Subcutaneous abdominal adipose tissue (tissue), 5 donors: ENCODE data around the gene ANKRD50.

Experiments used
- H3K27ac ChIP-seq: one replicate; pipeline ENCODE4 v1.7.0; 2013; ENCODE audit warnings: low read depth, mild to moderate bottlenecking, inconsistent platforms, low read length, moderate library complexity
- H3K27me3 ChIP-seq, 5 donors: one replicate each; pipeline ENCODE4 v1.7.0; 2013; ENCODE audit warnings: low read length in 5 of 5, inconsistent platforms in 1 of 5; ENCODE audit not compliant: control insufficient read depth in 5 of 5, insufficient read depth in 4 of 5
- H3K36me3 ChIP-seq, 5 donors: one replicate each; pipeline ENCODE4 v1.7.0; 2013; ENCODE audit warnings: low read length in 5 of 5; ENCODE audit not compliant: control insufficient read depth in 5 of 5, insufficient read depth in 5 of 5
- H3K4me1 ChIP-seq, 5 donors: one replicate each; pipeline ENCODE4 v1.7.0; 2013; ENCODE audit warnings: low read length in 5 of 5, mild to moderate bottlenecking in 3 of 5, moderate library complexity in 1 of 5; ENCODE audit not compliant: control insufficient read depth in 5 of 5, insufficient read depth in 5 of 5
- H3K4me3 ChIP-seq, 5 donors: one replicate each; pipeline ENCODE4 v1.7.0; 2013; ENCODE audit warnings: low read length in 5 of 5, low read depth in 1 of 5
- H3K9ac ChIP-seq, 5 donors: one replicate each; pipeline ENCODE4 v1.7.0; 2013; ENCODE audit warnings: low read length in 5 of 5, mild to moderate bottlenecking in 4 of 5, moderate library complexity in 3 of 5
- H3K9me3 ChIP-seq, 5 donors: one replicate each; pipeline ENCODE4 v1.7.0; 2013; ENCODE audit warnings: low read length in 5 of 5; ENCODE audit not compliant: control insufficient read depth in 5 of 5
- donor health status: healthy.
- donor health status: healthy.
- donor health status: healthy.
- donor health status: healthy.
- donor health status: healthy.

Gene ANKRD50

GRCh38 chr4:124641715-124642381 is 70.7 kb downstream of the ANKRD50 start:
- Histone ChIP-seq H3K36me3 (peaks cover 0 to 3% (median 0%) of the 10 kb centered on the region in 5 donors), H3K27me3 (no peaks in the 10 kb centered on the region), H3K27ac (no peak overlapping the region), H3K4me3 (no peak overlapping the region), H3K9me3 (no peaks in the 10 kb centered on the region), H3K9ac (no peak overlapping the region), H3K4me1 (no peaks in the 10 kb centered on the region)

DNA sequence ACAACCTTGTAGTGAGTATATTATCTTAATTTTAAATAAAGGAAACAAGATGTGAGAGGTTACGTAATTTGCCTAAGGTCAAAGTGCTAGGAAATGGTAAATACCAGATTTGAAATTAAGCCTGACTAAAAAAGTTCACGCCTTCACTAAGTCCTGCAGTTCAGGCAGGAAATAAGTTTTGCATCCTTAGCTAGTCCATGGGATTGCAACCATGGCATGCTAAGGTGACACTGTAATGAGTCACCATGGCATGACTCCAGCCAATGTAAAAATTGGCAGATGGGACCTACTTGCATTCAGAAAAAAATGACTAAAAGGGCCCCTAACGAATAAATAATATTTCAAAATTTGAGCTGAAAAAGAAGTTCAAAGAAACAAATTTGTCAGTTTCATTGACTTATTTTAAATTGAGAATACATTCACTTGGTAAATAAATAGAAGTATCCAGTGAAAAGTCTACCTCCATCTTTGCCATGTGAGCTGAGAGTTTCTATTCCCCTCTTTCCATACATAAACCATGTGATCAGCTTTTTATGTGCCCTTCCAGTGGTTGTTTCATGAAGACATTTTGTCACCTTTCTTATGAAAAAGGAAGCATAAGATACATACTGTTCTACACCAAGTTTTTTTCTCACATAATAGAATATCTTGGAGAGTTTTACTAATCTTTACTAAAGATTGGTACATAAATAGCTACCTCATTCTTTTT is 72.4 kb downstream of the ANKRD50 start:
- peaks cover 0 to 3% (median 0%) of the 10 kb centered on the region in 5 donors for H3K36me3 ChIP-seq
- no peaks in the 10 kb centered on the region for H3K4me1 ChIP-seq
- no peak overlapping the region for H3K4me3 ChIP-seq
- no peaks in the 10 kb centered on the region for H3K9me3 ChIP-seq
- H3K9ac ChIP-seq: no peak overlapping the region
- H3K27me3 ChIP-seq: no peaks in the 10 kb centered on the region
- no peak overlapping the region for H3K27ac ChIP-seq

GRCh38 chr4:124637321-124637720 is 75.2 kb downstream of the ANKRD50 start:
- Histone ChIP-seq H3K4me3 (no peak overlapping the region), H3K9me3 (no peaks in the 10 kb centered on the region), H3K9ac (no peak overlapping the region), H3K4me1 (no peaks in the 10 kb centered on the region), H3K27me3 (no peaks in the 10 kb centered on the region), H3K27ac (no peak overlapping the region), H3K36me3 (peaks cover 0 to 4% (median 3%) of the 10 kb centered on the region in 5 donors)

GRCh38 chr4:124636788-124637187 is 75.7 kb downstream of the ANKRD50 start:
- peaks cover 0 to 5% (median 3%) of the 10 kb centered on the region in 5 donors for H3K4me1 ChIP-seq

GRCh38 chr4:124635331-124635730 is 77.2 kb downstream of the ANKRD50 start:
- H3K36me3 ChIP-seq: peaks cover 0 to 4% (median 3%) of the 10 kb centered on the region in 5 donors
- H3K27ac ChIP-seq: no peak overlapping the region
- peaks cover 0 to 7% (median 3%) of the 10 kb centered on the region in 5 donors for H3K4me1 ChIP-seq
- no peak overlapping the region for H3K4me3 ChIP-seq
- no peaks in the 10 kb centered on the region for H3K27me3 ChIP-seq
- no peaks in the 10 kb centered on the region for H3K9me3 ChIP-seq
- H3K9ac ChIP-seq: no peak overlapping the region

More at GRCh38 chr4:124636788-124637187, 75.7 kb downstream of the ANKRD50 start:
- no peak overlapping the region for H3K4me3 ChIP-seq
- H3K36me3 ChIP-seq: peaks cover 0 to 4% (median 3%) of the 10 kb centered on the region in 5 donors
- H3K27me3 ChIP-seq: no peaks in the 10 kb centered on the region
- H3K27ac ChIP-seq: no peak overlapping the region
- no peaks in the 10 kb centered on the region for H3K9me3 ChIP-seq
- H3K9ac ChIP-seq: no peak overlapping the region

GRCh38 chr4:124633285-124633941 is 79.1 kb downstream of the ANKRD50 start:
- Histone ChIP-seq H3K27ac (no peak overlapping the region), H3K9me3 (no peaks in the 10 kb centered on the region), H3K9ac (no peak overlapping the region), H3K36me3 (peaks cover 0 to 4% (median 3%) of the 10 kb centered on the region in 5 donors), H3K4me1 (peaks cover 0 to 7% (median 3%) of the 10 kb centered on the region in 5 donors), H3K27me3 (no peaks in the 10 kb centered on the region), H3K4me3 (no peak overlapping the region)

DNA sequence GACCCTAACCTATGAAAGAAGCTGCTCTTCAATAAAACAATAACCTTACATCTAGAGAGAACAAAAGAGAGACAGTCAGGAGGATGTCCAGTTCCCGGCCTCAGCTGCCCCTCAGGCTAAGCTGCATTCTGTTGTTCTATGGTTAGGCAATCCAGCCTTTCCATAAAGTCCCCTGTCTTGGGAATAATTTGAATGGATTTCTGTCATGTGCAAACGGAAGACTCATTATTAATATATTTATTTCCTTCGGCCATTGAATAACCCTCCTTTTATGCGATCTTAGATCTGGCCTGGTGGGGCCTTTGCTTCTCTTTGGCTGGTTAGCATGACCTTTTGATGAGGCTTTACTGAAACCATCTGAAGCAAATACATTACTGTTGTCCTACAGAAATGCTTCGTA is 80.1 kb downstream of the ANKRD50 start:
- no peak overlapping the region for H3K27ac ChIP-seq
- H3K27me3 ChIP-seq: no peaks in the 10 kb centered on the region
- peaks cover 0 to 4% (median 2%) of the 10 kb centered on the region in 5 donors for H3K36me3 ChIP-seq
- no peaks in the 10 kb centered on the region for H3K9me3 ChIP-seq
- H3K9ac ChIP-seq: no peak overlapping the region
- H3K4me1 ChIP-seq: peaks cover 0 to 7% (median 3%) of the 10 kb centered on the region in 5 donors
- H3K4me3 ChIP-seq: no peak overlapping the region

- H3K9ac ChIP-seq: no peak overlapping the region
- peaks cover 0 to 4% (median 0%) of the 10 kb centered on the region in 5 donors for H3K36me3 ChIP-seq
- H3K9me3 ChIP-seq: no peaks in the 10 kb centered on the region
- H3K4me1 ChIP-seq: peaks cover 0 to 7% (median 3%) of the 10 kb centered on the region in 5 donors
- no peak overlapping the region for H3K4me3 ChIP-seq
- H3K27me3 ChIP-seq: no peaks in the 10 kb centered on the region
- no peak overlapping the region for H3K27ac ChIP-seq
Measured at GRCh38 chr4:124631760-124632159, 80.8 kb downstream of the ANKRD50 start.

DNA sequence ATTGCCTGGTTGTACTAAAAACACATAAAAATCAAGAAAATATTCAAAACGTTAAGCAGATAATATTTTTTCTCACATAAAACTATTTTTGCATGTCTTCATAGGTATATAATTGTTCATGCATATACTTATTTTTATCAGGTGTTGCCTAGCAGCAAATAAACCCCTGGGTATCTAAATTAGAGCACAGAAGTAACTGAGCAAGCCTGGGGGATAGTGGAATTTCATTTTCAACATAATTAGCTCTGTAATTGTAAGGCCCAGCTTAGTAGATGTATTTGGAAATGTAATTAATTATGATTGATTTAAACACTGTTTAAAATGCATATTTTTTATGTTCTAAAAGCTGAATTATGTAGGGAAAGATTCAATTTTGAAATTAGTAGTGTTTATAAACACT is 82.9 kb downstream of the ANKRD50 start:
- Histone ChIP-seq H3K9me3 (no peaks in the 10 kb centered on the region), H3K9ac (no peak overlapping the region), H3K36me3 (peaks cover 0 to 4% (median 0%) of the 10 kb centered on the region in 5 donors), H3K27me3 (no peaks in the 10 kb centered on the region), H3K4me1 (peaks cover 0 to 7% (median 3%) of the 10 kb centered on the region in 5 donors), H3K27ac (no peak overlapping the region), H3K4me3 (no peak overlapping the region)
